Stimulated activated CD4-positive, alpha-beta T cell treated with anti-CD3 and anti-CD28 coated beads, Interleukin-12 subunit alpha, Interleukin-12 subunit beta, amount 100 ng/mL, for 24 hours (primary cell): ENCODE data around the gene AFDN.

Experiments
- DNase-seq, 2 experiments: peaks; one replicate each; pipeline ENCODE4 v3.0.0-alpha.2; 2020; ENCODE audit warnings: low read depth in 2 of 2

The AFDN gene

GRCh38 chr6:167794161-167795157 is 32.3 kb upstream of the AFDN start:
- DNase-seq: no peak

DNA sequence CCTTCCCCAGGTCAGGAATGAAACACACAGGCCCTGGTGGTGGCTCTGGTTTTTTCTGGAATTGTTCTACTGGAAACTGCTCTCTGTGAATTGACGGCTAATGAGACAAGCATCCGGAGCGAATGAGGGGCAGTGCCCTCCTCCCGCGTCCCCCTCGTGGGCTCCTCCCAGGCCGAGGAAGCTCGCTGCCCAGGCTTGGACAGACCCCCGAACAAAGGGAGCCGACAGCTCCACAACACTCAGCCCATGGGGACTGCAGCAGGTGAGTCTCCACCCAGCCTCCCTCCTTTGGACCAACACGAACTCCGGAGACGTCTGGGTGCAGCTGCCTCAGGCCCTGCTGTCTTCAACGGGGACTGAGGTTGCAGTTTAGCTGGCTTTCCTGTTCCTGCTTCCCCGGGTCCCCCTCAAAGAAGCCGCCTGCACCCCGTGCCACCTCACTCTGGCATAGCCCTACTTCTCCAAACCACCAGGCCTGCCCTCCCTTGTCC is 31.3 kb upstream of the AFDN start:
- no peak for DNase-seq

DNA sequence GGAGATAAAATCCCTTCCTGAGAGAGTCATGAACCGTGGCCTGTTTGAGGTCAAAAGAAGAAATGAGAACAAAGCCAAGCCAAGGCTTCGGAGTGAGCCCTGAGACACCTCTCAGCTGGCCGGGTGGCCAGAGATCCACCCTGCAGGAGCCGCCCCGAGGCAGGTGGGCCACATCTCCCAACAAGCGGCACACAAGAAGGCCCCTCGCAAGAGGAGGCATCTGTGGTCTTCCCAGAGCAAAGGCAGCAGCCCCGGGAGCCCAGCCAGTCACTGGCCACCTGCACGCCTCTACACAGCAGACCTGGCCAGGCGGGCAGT is 30.9 kb upstream of the AFDN start:
- no peak for DNase-seq

- DNase-seq: no peak
Measured at GRCh38 chr6:167796192-167796981, 30.3 kb upstream of the AFDN start.

GRCh38 chr6:167797011-167797471 is 29.7 kb upstream of the AFDN start:
- DNase-seq: no peak

DNA sequence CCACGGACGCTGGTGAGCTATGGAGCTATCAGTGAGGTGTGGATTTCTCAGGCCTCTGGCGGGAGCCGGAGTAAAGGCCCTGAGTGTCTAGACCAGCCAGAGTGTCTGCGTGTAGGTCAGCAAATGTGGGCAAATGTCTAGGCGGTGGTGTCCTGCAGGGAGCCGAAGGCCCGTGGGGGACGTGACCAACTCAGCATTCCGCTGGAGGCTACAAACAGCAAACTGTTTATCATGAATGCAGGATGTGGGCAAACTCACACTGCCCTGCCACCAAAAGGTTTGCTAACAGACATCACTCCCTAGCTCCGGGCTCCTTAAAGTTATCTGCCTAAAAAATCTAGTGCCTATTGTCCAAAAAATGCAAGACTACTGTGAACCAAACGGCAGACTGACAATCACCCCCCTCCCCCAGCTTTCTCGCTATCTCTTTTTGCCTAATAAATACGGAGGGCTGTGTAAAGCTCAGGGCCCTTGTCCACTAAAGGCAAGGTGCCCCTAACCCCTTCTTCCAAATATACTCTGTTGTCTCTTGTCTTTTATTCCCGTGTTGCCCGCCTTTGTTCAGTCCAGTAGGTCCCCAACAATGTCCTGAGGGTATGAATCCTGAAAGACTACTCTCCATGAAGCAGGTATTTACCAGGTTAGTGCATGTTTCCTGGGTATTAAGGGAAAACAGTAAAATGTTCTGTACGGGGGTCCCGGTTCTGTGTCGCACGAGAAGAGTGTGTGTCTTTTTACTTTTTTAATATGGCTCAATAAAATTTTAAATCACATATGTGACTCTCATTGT is 29.0 kb upstream of the AFDN start:
- no peak for DNase-seq

DNA sequence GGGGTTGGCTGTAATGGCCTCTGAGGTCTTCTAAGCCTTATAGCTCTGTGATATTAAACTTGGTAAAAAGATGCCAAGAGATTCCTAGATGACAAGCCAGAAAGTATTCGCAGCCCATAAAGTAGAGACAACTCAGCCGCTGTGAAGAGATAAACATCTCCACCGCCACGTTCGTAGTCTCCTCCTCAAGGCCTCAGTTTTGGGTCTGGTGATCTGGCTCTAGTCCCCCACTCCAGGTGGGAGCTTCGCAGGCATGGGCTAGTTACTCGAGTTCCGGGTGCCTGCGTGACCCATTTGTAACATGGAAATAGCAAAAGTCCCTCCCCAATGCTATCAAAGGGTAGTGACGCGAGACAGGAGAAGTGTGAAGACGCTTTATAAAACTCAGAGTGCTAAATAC is 28.3 kb upstream of the AFDN start:
- no peak for DNase-seq

- DNase-seq: no peak
Measured at GRCh38 chr6:167799033-167799821, 27.5 kb upstream of the AFDN start.

DNA sequence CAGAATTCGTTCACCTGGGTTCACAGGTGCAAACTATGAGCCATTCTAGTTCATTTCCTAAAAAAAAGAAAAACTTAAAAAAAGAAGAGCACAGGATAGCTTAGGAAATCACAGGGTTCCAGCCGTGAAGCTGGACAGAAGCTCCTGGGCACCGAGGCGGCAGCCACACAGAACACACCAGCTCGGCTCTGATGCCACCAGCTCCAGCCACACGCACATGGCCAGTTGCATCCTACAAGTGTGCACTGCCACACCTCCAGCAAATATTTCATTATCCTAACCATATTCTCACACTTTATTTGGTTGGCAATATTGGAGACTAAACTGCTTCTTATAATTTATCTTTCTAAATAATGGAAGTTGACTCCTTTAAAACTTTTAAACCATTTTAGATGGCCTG is 26.2 kb upstream of the AFDN start:
- no peak for DNase-seq

DNA sequence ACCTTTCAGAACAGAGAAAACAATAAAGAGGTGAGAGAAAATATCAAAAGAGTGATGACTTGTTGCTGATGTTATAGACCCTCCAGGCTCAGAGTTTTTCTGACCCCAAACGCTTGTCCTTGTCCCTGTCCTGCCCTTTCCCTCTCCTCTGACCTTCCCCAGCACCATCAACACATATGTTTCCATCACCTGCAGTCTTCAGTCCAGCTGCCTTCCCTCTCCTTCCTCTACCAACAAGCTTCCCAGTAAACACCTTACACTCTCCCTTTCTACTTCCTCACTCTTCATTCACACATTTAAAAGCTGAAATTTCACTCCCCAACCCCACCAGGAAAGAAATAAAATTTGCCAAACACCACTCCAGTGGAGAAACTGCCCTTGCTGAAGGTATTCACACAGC is 25.4 kb upstream of the AFDN start:
- no peak for DNase-seq

- no peak for DNase-seq
Measured at GRCh38 chr6:167802339-167802738, 24.4 kb upstream of the AFDN start.

DNA sequence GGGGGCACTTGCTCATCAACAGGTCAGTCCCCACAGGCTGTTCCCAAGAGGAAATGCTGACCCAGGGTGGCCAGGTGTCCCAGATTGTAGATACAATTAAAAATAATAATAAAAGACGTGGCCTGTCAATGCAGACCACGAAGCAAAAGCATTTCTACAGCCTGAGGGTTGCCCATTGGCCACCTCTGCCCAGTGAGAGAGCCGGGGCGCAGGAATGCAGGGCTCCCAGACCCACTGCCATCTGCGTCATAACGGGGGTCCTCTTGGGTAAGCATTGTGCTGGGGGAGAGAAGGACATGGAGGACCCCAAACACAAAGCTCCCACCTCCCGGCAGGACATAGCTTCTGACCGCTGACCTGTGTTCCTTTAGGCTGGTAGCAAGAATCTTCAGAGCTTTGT is 22.9 kb upstream of the AFDN start:
- DNase-seq: no peak

GRCh38 chr6:167804281-167805013 is 22.3 kb upstream of the AFDN start:
- no peak for DNase-seq

- DNase-seq: no peak
Measured at GRCh38 chr6:167805349-167806060, 21.2 kb upstream of the AFDN start.

- DNase-seq: no peak
Measured at GRCh38 chr6:167806061-167806700, 20.5 kb upstream of the AFDN start.

DNA sequence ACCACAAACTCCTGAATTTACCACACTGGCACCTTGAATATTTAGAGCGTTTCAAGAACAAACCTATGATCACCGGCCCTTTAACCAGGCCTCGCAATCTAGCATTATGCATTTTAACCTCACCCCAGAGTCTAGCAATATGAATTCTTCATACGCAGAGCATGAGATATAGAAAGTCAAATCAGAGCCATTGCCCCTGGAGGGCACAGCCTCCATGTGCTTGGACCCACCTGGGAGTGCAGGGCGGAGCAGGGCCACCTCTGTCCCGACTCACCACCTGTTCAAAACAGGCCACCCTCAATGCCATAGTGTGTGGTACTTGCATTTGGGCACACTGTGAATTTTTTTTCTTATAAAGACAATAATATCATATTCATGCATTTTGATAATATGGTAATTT is 19.5 kb upstream of the AFDN start:
- no peak for DNase-seq

DNA sequence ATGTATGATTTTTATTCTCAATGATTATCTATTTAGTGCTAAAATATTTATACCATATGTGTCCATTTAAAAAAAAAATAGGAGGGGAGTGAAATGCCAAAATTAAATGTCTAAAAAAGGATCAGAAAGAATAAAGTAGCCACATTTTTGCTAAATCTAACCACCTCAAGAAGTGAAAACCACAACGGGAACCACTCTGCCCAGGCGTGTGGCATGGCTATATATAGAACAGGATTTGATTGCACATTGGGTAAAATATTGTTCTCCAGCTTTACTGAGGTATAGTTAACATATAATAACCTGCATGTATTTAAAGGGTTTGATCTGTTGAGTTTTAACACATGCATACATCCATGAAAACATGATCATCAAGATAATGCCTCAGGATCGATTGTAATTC is 19.0 kb upstream of the AFDN start:
- no peak for DNase-seq

GRCh38 chr6:167811040-167811439 is 15.7 kb upstream of the AFDN start:
- no peak for DNase-seq

DNA sequence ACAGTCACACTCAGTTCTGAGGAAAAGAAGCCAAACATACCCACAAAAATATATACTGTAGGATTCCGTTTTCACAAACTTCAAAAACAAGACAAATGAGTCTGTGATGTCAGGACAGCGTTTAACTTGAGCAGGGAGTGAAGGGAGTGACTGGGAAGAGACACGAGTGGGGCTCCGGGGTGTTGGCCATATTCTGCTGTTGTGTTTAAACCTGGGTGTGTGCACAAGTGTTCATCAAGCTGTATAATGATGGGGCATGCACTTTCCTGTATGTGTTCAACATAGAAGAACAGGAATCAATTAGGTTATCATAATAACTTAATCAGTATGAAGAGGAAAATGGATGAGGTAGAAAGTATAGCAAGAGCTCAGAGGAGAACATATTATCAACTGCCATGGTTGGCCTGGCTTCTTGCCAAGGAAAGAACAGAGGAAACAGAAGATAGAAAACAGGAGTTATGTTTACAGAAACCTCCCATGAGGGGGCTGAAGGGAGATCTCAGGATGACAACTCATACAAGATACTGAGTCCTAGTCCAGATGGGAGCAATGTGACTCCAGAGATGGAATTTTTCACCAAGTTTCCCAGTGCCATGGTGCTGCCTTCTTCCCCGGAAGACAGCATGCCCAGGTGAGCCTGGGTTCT is 15.1 kb upstream of the AFDN start:
- no peak for DNase-seq
